ENCODE measurements around the gene REV1.
"Not testable (repeated sequence)": the region's sequence is repeated elsewhere in the genome, so short reads cannot be mapped to it uniquely, and the experiment has no call there.

Gene REV1

DNA sequence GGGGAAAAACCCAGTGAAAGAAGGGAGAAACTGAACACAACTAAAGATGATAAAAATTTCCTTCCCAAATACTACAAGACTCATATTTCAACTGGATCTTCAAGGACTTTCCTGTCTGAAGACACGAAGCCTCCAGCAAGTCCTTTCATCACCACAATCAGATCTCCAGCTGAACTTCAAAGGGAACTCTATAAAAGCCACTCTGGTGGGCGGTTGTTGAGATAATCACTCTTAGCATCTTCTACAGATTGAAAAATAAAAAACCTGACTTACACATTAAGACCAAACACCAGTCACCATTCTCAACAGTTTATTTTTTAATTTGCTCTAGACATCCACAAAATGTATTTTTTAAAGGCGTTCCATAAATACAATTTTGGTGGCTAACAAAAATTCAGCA, 4.4 kb downstream of the REV1 start:
- H3K27me3 ChIP-seq (replicated peaks; ENCODE audit: control insufficient read depth, insufficient read depth, low read length): no peaks in the 10 kb centered on the region
- no peaks in the 10 kb centered on the region for H3K36me3 ChIP-seq (ENCODE audit: control insufficient read depth, insufficient read depth, low read length, severe bottlenecking)
- no peak overlapping the region for H3K9ac ChIP-seq (ENCODE audit: low read length)
- H3K4me3 ChIP-seq (ENCODE audit: low read length): no peak overlapping the region
- H3K9me3 ChIP-seq (ENCODE audit: control insufficient read depth, low read length): no peaks in the 10 kb centered on the region
- peak; percentile 19 for DNase-seq (ENCODE audit: low read depth)
- H3K4me1 ChIP-seq (ENCODE audit: control insufficient read depth, insufficient read depth, low read length): peaks cover 23% of the 10 kb centered on the region

DNA sequence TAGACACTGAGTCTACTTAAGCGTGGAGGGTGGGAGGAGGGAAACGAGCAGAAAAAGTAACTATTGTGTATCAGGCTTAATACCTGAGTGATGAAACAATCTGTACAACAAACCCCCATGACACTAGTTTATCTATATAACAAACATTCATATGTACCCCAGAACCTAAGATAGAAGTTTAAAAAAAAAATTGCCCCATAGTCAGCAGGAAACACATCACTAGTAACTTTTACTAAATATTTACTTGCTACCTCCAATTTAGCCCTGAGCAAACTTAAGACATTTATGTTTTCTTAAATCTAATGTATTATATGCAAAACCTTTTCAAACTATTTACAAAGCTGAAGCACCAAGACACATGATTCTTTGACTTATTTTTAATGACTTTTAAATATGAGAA, 5.6 kb downstream of the REV1 start:
- Histone ChIP-seq H3K9me3 (ENCODE audit: control insufficient read depth, low read length) (no peaks in the 10 kb centered on the region), H3K36me3 (ENCODE audit: control insufficient read depth, insufficient read depth, low read length, severe bottlenecking) (no peaks in the 10 kb centered on the region), H3K4me3 (ENCODE audit: low read length) (no peak overlapping the region), H3K27me3 (replicated peaks; ENCODE audit: control insufficient read depth, insufficient read depth, low read length) (no peaks in the 10 kb centered on the region), H3K9ac (ENCODE audit: low read length) (no peak overlapping the region), H3K4me1 (ENCODE audit: control insufficient read depth, insufficient read depth, low read length) (peaks cover 28% of the 10 kb centered on the region)
- DNase-seq (ENCODE audit: low read depth): no peak

DNA sequence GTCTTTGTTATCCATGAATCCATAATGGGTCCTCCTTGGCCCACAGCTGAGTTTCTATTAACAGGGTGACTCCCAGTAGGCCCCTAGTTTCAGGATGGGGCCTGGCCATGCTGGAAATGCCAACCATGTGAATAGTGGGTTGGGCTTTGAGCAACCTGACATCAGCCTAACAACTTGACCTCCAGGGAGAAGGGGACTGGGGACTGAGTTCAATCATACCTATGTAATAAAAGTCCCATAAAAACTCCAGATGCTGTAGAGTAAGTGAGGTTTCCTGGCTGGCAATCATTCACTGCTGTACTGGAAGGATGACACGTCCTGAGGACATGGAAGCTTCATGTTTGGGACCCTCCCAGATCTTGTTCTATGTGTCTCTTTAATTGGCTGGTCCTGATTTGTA, 7.9 kb downstream of the REV1 start:
- H3K36me3 ChIP-seq (ENCODE audit: control insufficient read depth, insufficient read depth, low read length, severe bottlenecking): no peaks in the 10 kb centered on the region
- no peaks in the 10 kb centered on the region for H3K9me3 ChIP-seq (ENCODE audit: control insufficient read depth, low read length)
- DNase-seq (ENCODE audit: low read depth): no peak

DNA sequence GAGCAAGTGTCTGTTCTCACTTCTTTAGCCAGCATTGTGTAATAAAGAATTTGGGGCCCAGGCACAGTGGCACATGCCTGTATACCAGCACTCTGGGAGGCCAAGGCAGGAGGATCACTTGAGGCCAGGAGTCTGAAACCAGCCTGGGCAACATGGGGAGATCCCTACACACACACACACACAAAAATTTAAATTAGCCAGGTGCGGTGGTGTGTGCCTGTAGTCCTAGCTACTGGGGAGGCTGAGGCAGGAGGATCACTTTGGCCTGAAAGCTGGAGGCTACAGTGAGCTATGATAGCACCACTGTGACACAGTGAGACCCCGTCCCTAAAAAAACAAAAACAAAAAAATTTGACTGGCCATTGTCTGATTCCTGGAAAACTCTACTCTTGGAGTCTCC, 8.3 kb downstream of the REV1 start:
- peaks cover 21% of the 10 kb centered on the region for H3K4me1 ChIP-seq (ENCODE audit: control insufficient read depth, insufficient read depth, low read length)
- H3K9me3 ChIP-seq (ENCODE audit: control insufficient read depth, low read length): no peaks in the 10 kb centered on the region
- no peak overlapping the region for H3K4me3 ChIP-seq (ENCODE audit: low read length)

More for the DNA sequence above, 7.9 kb downstream of the REV1 start:
- no peaks in the 10 kb centered on the region for H3K27me3 ChIP-seq (replicated peaks; ENCODE audit: control insufficient read depth, insufficient read depth, low read length)
- H3K4me3 ChIP-seq (ENCODE audit: low read length): no peak overlapping the region
- H3K4me1 ChIP-seq (ENCODE audit: control insufficient read depth, insufficient read depth, low read length): peaks cover 22% of the 10 kb centered on the region
- H3K9ac ChIP-seq (ENCODE audit: low read length): no peak overlapping the region

DNA sequence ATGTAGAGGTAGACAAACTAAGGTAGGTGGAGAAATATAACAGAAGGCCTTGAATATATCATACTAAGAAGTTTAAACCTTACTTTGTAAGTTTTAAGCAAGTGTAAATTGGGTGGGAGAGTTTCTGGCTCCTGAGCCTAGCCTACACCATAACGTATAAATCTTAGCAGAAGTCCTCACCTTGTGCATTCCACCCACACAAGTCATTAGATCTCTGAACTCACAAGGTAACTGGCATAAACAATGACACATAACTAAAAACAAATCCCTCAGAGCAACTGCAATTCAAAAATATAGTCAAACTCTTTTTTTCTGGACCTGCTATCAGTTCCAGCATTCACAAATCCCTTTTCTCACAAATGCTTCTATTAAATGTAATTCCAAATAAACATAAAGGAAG, 9.4 kb downstream of the REV1 start:
- H3K36me3 ChIP-seq (ENCODE audit: control insufficient read depth, insufficient read depth, low read length, severe bottlenecking): no peaks in the 10 kb centered on the region
- no peak for DNase-seq (ENCODE audit: low read depth)
- no peak overlapping the region for H3K4me3 ChIP-seq (ENCODE audit: low read length)
- no peaks in the 10 kb centered on the region for H3K9me3 ChIP-seq (ENCODE audit: control insufficient read depth, low read length)
- H3K4me1 ChIP-seq (ENCODE audit: control insufficient read depth, insufficient read depth, low read length): peaks cover 21% of the 10 kb centered on the region
- no peaks in the 10 kb centered on the region for H3K27me3 ChIP-seq (replicated peaks; ENCODE audit: control insufficient read depth, insufficient read depth, low read length)
- H3K9ac ChIP-seq (ENCODE audit: low read length): no peak overlapping the region

More for the DNA sequence above, 8.3 kb downstream of the REV1 start:
- no peaks in the 10 kb centered on the region for H3K36me3 ChIP-seq (ENCODE audit: control insufficient read depth, insufficient read depth, low read length, severe bottlenecking)
- DNase-seq (ENCODE audit: low read depth): no peak
- no peaks in the 10 kb centered on the region for H3K27me3 ChIP-seq (replicated peaks; ENCODE audit: control insufficient read depth, insufficient read depth, low read length)
- H3K9ac ChIP-seq (ENCODE audit: low read length): no peak overlapping the region

DNA sequence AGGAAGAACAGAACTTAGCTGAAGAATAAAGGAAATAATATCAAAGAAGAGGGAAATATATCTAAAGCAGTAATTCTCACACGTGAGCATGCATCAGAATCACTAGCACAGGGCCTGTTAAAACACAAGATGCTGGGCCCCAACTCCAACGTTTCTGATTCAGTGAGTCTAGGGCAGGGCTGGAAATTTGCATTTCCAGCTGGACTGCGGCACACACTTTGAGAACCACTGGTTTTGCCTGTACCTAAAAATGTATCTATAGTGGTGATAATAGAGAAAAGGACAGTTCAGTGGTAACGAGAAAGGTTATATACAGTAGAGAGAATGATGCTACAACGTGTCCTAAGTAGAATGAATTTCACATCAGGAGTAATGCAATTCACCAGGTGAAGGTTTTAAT, 11.2 kb downstream of the REV1 start:
- H3K9ac ChIP-seq (ENCODE audit: low read length): no peak overlapping the region

DNA sequence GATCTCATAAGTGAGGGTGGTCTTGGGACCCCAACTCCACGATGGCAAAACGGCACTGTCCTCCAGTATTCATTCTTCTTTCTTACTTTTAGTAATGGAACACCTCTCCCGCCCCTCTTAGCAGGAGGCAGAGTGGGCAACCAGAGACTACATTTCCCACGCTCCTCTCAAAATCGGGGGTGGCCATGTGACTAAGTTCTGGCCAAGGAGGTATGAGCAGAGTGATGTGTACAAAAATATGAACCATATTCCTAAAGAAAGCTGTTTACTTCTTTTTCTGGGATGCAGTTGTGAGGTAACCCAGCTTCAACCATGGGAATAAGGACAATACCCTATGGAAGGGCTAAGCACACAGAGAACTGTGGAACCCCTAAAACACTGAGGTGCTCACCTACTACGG, 12.8 kb downstream of the REV1 start:
- Histone ChIP-seq H3K4me1 (ENCODE audit: control insufficient read depth, insufficient read depth, low read length) (peaks cover 17% of the 10 kb centered on the region), H3K4me3 (ENCODE audit: low read length) (no peak overlapping the region), H3K36me3 (ENCODE audit: control insufficient read depth, insufficient read depth, low read length, severe bottlenecking) (no peaks in the 10 kb centered on the region), H3K9me3 (ENCODE audit: control insufficient read depth, low read length) (no peaks in the 10 kb centered on the region), H3K9ac (ENCODE audit: low read length) (no peak overlapping the region), H3K27me3 (replicated peaks; ENCODE audit: control insufficient read depth, insufficient read depth, low read length) (no peaks in the 10 kb centered on the region)
- DNase-seq (ENCODE audit: low read depth): no peak

More for the DNA sequence above, 11.2 kb downstream of the REV1 start:
- Histone ChIP-seq H3K4me1 (ENCODE audit: control insufficient read depth, insufficient read depth, low read length) (peaks cover 17% of the 10 kb centered on the region), H3K36me3 (ENCODE audit: control insufficient read depth, insufficient read depth, low read length, severe bottlenecking) (no peaks in the 10 kb centered on the region), H3K4me3 (ENCODE audit: low read length) (no peak overlapping the region), H3K27me3 (replicated peaks; ENCODE audit: control insufficient read depth, insufficient read depth, low read length) (no peaks in the 10 kb centered on the region), H3K9me3 (ENCODE audit: control insufficient read depth, low read length) (no peaks in the 10 kb centered on the region)
- no peak for DNase-seq (ENCODE audit: low read depth)

DNA sequence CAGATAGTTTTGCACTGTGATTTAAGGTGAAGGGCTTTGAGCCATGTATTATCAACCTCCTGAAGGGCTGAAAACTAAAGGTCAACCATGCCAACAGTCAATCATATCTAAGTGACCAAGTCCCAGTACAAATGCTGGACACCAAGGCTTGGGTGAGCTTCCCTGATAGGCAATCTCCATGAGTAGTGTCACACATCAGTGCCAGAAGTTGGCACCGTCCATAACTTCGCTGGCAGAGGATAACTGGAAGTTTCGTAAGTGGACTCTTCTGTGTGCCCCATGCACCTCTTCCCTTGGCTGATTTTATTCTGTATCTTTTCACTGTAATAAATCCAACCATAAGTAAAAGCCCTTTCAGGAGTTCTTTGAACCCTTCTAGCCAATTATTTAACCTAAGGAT, 13.2 kb downstream of the REV1 start:
- Histone ChIP-seq H3K9ac (ENCODE audit: low read length) (no peak overlapping the region), H3K36me3 (ENCODE audit: control insufficient read depth, insufficient read depth, low read length, severe bottlenecking) (no peaks in the 10 kb centered on the region), H3K4me1 (ENCODE audit: control insufficient read depth, insufficient read depth, low read length) (peaks cover 17% of the 10 kb centered on the region), H3K9me3 (ENCODE audit: control insufficient read depth, low read length) (no peaks in the 10 kb centered on the region), H3K27me3 (replicated peaks; ENCODE audit: control insufficient read depth, insufficient read depth, low read length) (no peaks in the 10 kb centered on the region), H3K4me3 (ENCODE audit: low read length) (no peak overlapping the region)
- DNase-seq (ENCODE audit: low read depth): no peak

DNA sequence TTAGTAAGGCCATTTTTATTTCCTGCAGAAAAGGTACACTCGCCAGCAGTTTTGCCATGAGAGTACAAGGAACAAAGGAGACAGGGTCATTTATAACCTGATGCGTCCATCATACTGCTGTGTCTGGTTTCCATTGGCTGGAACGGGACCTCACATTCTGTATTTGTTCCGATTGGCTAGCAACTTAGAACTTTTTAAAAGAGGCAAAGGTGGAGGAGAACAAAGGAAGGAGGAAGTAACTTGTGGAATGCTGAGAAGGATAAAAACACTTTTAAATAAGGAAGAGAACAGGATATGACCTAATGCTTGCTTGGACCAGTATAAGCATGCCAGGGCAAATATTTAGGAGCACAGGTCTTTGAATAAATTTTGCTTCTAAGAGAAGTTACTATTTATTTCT, 14.7 kb downstream of the REV1 start:
- H3K4me3 ChIP-seq (ENCODE audit: low read length); DNase-seq (ENCODE audit: low read depth): not testable (repeated sequence)

DNA sequence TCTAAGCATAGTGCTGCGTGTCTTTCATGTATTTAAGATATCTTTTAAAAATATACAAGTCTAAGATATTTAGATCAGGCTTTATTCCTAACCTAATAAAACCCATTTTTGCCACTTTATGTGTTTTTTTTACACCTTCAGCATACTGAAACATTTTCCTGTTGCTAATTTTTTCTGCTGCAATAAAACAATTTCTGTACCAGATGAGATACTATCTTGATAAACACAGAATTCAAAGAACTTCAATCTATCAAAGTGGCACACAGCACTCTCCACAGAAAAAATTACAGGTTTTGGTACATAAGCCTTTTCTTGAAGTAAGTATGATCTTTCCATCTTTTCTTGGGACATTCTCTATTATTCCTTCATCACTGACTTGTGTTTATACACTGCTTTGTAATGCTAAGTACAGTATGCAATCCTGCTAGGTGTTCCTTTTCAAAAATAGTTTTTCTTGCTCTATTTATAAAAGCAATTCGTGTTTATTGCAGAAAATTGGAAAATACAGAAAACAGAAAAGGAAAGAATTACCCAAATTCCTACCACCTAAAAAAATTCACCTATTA, 16.2 kb downstream of the REV1 start:
- no peak overlapping the region for H3K4me3 ChIP-seq (ENCODE audit: low read length)
- H3K36me3 ChIP-seq (ENCODE audit: control insufficient read depth, insufficient read depth, low read length, severe bottlenecking): no peaks in the 10 kb centered on the region
- no peak overlapping the region for H3K9ac ChIP-seq (ENCODE audit: low read length)
- H3K27me3 ChIP-seq (replicated peaks; ENCODE audit: control insufficient read depth, insufficient read depth, low read length): no peaks in the 10 kb centered on the region
- no peaks in the 10 kb centered on the region for H3K9me3 ChIP-seq (ENCODE audit: control insufficient read depth, low read length)
- H3K4me1 ChIP-seq (ENCODE audit: control insufficient read depth, insufficient read depth, low read length): peaks cover 3% of the 10 kb centered on the region
- DNase-seq (ENCODE audit: low read depth): no peak

More for the DNA sequence above, 14.7 kb downstream of the REV1 start:
- H3K9me3 ChIP-seq (ENCODE audit: control insufficient read depth, low read length); H3K9ac ChIP-seq (ENCODE audit: low read length); H3K4me1 ChIP-seq (ENCODE audit: control insufficient read depth, insufficient read depth, low read length); H3K27me3 ChIP-seq (replicated peaks; ENCODE audit: control insufficient read depth, insufficient read depth, low read length); H3K36me3 ChIP-seq (ENCODE audit: control insufficient read depth, insufficient read depth, low read length, severe bottlenecking): not testable (repeated sequence)

DNA sequence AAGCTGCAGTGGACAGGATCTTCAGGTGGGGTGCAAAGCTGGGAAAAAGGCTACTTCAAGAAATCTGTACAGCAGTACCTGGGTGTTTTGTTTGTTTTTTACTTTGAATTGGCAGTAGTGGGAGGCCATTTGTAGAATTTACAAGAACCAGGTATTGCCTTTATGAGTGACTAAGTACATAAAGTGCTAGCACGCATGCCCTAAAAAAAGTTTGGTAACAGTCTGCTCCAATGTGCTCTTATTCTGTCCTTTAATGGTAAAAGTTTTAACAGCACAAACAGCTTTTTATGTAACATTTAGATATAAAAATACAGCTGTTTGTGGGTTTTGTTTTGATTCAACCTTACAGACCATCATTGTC, 17.2 kb downstream of the REV1 start:
- no peak for DNase-seq (ENCODE audit: low read depth)
- no peaks in the 10 kb centered on the region for H3K9me3 ChIP-seq (ENCODE audit: control insufficient read depth, low read length)
- no peaks in the 10 kb centered on the region for H3K27me3 ChIP-seq (replicated peaks; ENCODE audit: control insufficient read depth, insufficient read depth, low read length)
- H3K4me3 ChIP-seq (ENCODE audit: low read length): no peak overlapping the region
- H3K9ac ChIP-seq (ENCODE audit: low read length): no peak overlapping the region
- no peaks in the 10 kb centered on the region for H3K36me3 ChIP-seq (ENCODE audit: control insufficient read depth, insufficient read depth, low read length, severe bottlenecking)
- no peaks in the 10 kb centered on the region for H3K4me1 ChIP-seq (ENCODE audit: control insufficient read depth, insufficient read depth, low read length)

Data from adipocyte (in vitro differentiated cells).